SK-N-SH treated with all-trans-retinoic acid at 6 μM for 48 hours (cell line): Measurements from ENCODE around the gene CCNL2.

Source experiments
- ATAC-seq: fragments of 200-7000 bp; cut with Tn5 transposase; 3 replicates; pipeline ENCODE4 v1.9.1; 2020; ENCODE audit warnings: mild to moderate bottlenecking, moderate library complexity
- ARNTL ChIP-seq: fragments of 450-650 bp; formaldehyde crosslinking; IDR thresholded peaks from 2 replicates; pipeline ENCODE4 v1.5.0; 2020; ENCODE audit warnings: low read depth, mild to moderate bottlenecking, moderate library complexity, borderline replicate concordance
- BACH2 ChIP-seq: fragments of 250-450 bp; sonication (Bioruptor Pico); IDR thresholded peaks from 2 replicates; pipeline ENCODE4 v1.9.0; 2021; ENCODE audit warnings: mild to moderate bottlenecking, borderline replicate concordance
- CSDC2 ChIP-seq: fragments of 250-450 bp; sonication (Bioruptor Pico); IDR thresholded peaks from 2 replicates; pipeline ENCODE4 v1.5.0; 2020; ENCODE audit warnings: mild to moderate bottlenecking, moderate library complexity
- ESRRG ChIP-seq: fragments of 250-450 bp; sonication (Bioruptor Pico); IDR thresholded peaks from 2 replicates; pipeline ENCODE4 v1.6.1; 2021; ENCODE audit warnings: mild to moderate bottlenecking
- ISL1 ChIP-seq: fragments of 250-450 bp; sonication (Bioruptor Pico); IDR thresholded peaks from 2 replicates; pipeline ENCODE4 v2.1.2; 2022; ENCODE audit warnings: mild to moderate bottlenecking, moderate library complexity
- RARB ChIP-seq: fragments of 250-450 bp; sonication (Bioruptor Pico); IDR thresholded peaks from 2 replicates; pipeline ENCODE4 v1.8.0; 2021; ENCODE audit warnings: mild to moderate bottlenecking, moderate library complexity
- SNAI2 ChIP-seq: fragments of 250-450 bp; sonication (Bioruptor Pico); IDR thresholded peaks from 2 replicates; pipeline ENCODE4 v1.5.0; 2020; ENCODE audit warnings: mild to moderate bottlenecking, moderate library complexity
- TCF4 ChIP-seq: fragments of 250-450 bp; sonication (Bioruptor Pico); IDR thresholded peaks from 2 replicates; pipeline ENCODE4 v1.8.0; 2021; ENCODE audit warnings: mild to moderate bottlenecking, moderate library complexity, borderline replicate concordance
- TOX ChIP-seq: fragments of 250-450 bp; sonication (Bioruptor Pico); IDR thresholded peaks from 2 replicates; pipeline ENCODE4 v1.8.0; 2021; ENCODE audit warnings: mild to moderate bottlenecking, moderate library complexity, borderline replicate concordance
- ZC3H10 ChIP-seq: fragments of 250-450 bp; sonication (Bioruptor Pico); IDR thresholded peaks from 2 replicates; pipeline ENCODE4 v1.5.1; 2021; ENCODE audit warnings: mild to moderate bottlenecking, moderate library complexity
- ZFP3 ChIP-seq: fragments of 250-450 bp; sonication (Bioruptor Pico); IDR thresholded peaks from 2 replicates; pipeline ENCODE4 v1.5.0; 2020; ENCODE audit warnings: mild to moderate bottlenecking, moderate library complexity
- ZFP30 ChIP-seq: fragments of 450-650 bp; formaldehyde crosslinking; IDR thresholded peaks from 2 replicates; pipeline ENCODE4 v1.5.0; 2022; ENCODE audit warnings: mild to moderate bottlenecking, moderate library complexity
- ZNF565 ChIP-seq: fragments of 450-650 bp; formaldehyde crosslinking; conservative IDR thresholded peaks from 2 replicates; pipeline ENCODE4 v1.5.0; 2020; ENCODE audit warnings: low read depth, mild to moderate bottlenecking, moderate library complexity
- ZNF70 ChIP-seq: fragments of 450-650 bp; formaldehyde crosslinking; IDR thresholded peaks from 2 replicates; pipeline ENCODE4 v1.5.0; 2020; ENCODE audit warnings: mild to moderate bottlenecking, moderate library complexity
- ZNF8 ChIP-seq: fragments of 450-650 bp; formaldehyde crosslinking; IDR thresholded peaks from 2 replicates; pipeline ENCODE4 v1.5.0; 2020; ENCODE audit warnings: mild to moderate bottlenecking, moderate library complexity
- TF ChIP-seq, protein P1 (sequence below): fragments of 250-450 bp; sonication (Bioruptor Pico); IDR thresholded peaks from 2 replicates; pipeline ENCODE4 v1.5.0; 2020; ENCODE audit warnings: mild to moderate bottlenecking, moderate library complexity
- TF ChIP-seq, protein P2 (sequence below): fragments of 250-450 bp; sonication (Bioruptor Pico); IDR thresholded peaks from 2 replicates; pipeline ENCODE4 v1.8.0; 2020; ENCODE audit warnings: mild to moderate bottlenecking, moderate library complexity, borderline replicate concordance
- TF ChIP-seq, protein P3 (sequence below): fragments of 250-450 bp; sonication (Bioruptor Pico); IDR thresholded peaks from 2 replicates; pipeline ENCODE4 v1.5.1; 2021; ENCODE audit warnings: mild to moderate bottlenecking, moderate library complexity

The CCNL2 gene

GRCh38 chr1:1437904-1438376, 38.8 kb upstream of the CCNL2 start:
- no peak for ATAC-seq
- no peak for TF ChIP-seq ZNF8
- TF ChIP-seq, protein P1, sequence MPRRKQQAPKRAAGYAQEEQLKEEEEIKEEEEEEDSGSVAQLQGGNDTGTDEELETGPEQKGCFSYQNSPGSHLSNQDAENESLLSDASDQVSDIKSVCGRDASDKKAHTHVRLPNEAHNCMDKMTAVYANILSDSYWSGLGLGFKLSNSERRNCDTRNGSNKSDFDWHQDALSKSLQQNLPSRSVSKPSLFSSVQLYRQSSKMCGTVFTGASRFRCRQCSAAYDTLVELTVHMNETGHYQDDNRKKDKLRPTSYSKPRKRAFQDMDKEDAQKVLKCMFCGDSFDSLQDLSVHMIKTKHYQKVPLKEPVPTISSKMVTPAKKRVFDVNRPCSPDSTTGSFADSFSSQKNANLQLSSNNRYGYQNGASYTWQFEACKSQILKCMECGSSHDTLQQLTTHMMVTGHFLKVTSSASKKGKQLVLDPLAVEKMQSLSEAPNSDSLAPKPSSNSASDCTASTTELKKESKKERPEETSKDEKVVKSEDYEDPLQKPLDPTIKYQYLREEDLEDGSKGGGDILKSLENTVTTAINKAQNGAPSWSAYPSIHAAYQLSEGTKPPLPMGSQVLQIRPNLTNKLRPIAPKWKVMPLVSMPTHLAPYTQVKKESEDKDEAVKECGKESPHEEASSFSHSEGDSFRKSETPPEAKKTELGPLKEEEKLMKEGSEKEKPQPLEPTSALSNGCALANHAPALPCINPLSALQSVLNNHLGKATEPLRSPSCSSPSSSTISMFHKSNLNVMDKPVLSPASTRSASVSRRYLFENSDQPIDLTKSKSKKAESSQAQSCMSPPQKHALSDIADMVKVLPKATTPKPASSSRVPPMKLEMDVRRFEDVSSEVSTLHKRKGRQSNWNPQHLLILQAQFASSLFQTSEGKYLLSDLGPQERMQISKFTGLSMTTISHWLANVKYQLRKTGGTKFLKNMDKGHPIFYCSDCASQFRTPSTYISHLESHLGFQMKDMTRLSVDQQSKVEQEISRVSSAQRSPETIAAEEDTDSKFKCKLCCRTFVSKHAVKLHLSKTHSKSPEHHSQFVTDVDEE = no peak
- TF ChIP-seq, protein P2, sequence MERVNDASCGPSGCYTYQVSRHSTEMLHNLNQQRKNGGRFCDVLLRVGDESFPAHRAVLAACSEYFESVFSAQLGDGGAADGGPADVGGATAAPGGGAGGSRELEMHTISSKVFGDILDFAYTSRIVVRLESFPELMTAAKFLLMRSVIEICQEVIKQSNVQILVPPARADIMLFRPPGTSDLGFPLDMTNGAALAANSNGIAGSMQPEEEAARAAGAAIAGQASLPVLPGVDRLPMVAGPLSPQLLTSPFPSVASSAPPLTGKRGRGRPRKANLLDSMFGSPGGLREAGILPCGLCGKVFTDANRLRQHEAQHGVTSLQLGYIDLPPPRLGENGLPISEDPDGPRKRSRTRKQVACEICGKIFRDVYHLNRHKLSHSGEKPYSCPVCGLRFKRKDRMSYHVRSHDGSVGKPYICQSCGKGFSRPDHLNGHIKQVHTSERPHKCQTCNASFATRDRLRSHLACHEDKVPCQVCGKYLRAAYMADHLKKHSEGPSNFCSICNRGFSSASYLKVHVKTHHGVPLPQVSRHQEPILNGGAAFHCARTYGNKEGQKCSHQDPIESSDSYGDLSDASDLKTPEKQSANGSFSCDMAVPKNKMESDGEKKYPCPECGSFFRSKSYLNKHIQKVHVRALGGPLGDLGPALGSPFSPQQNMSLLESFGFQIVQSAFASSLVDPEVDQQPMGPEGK (CRISPR knock-in tag) = no peak
- TF ChIP-seq ZNF565 = no peak
- no peak for TF ChIP-seq TCF4
- TF ChIP-seq SNAI2 (CRISPR knock-in tag) = no peak
- TF ChIP-seq ZFP3 = no peak
- no peak for TF ChIP-seq ESRRG (CRISPR knock-in tag)
- TF ChIP-seq ZFP30 (CRISPR knock-in tag) = no peak
- no peak for TF ChIP-seq ZNF70
- TF ChIP-seq, protein P3, sequence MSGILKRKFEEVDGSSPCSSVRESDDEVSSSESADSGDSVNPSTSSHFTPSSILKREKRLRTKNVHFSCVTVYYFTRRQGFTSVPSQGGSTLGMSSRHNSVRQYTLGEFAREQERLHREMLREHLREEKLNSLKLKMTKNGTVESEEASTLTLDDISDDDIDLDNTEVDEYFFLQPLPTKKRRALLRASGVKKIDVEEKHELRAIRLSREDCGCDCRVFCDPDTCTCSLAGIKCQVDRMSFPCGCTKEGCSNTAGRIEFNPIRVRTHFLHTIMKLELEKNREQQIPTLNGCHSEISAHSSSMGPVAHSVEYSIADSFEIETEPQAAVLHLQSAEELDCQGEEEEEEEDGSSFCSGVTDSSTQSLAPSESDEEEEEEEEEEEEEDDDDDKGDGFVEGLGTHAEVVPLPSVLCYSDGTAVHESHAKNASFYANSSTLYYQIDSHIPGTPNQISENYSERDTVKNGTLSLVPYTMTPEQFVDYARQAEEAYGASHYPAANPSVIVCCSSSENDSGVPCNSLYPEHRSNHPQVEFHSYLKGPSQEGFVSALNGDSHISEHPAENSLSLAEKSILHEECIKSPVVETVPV (CRISPR knock-in tag) = no peak
- no peak for TF ChIP-seq CSDC2
- TF ChIP-seq RARB (CRISPR knock-in tag) = no peak
- TF ChIP-seq TOX (CRISPR knock-in tag) = no peak

GRCh38 chr1:1437033-1437903, 38.1 kb upstream of the CCNL2 start:
- TF ChIP-seq, protein P1 = no peak
- TF ChIP-seq ARNTL (no peak), ISL1 (CRISPR knock-in tag) (no peak), ZC3H10 (CRISPR knock-in tag) (no peak), BACH2 (CRISPR knock-in tag) (no peak), ZFP3 (no peak)
- TF ChIP-seq, protein P3 (CRISPR knock-in tag) = no peak
- TF ChIP-seq, protein P2 (CRISPR knock-in tag) = no peak
- no peak for ATAC-seq
